ENCODE measurements around the gene ZNF273. TPM values are rescaled to one million over a fixed set of nuclear protein-coding genes. Genes with fewer than 3 reads are reported as not detected.
"Not testable (repeated sequence)": the region's sequence is repeated elsewhere in the genome, so short reads cannot be mapped to it uniquely, and the experiment has no call there.

Gene ZNF273
- total RNA-seq, 1 donor from 2014 or later = 15.4 TPM

GRCh38 chr7:64888901-64889685, 14.0 kb upstream of the ZNF273 start:
- peak; percentile 6 for DNase-seq (ENCODE audit: low spot score)

GRCh38 chr7:64889686-64890162, 13.3 kb upstream of the ZNF273 start:
- DNase-seq (ENCODE audit: low spot score) = no peak

GRCh38 chr7:64890273-64890672, 12.8 kb upstream of the ZNF273 start:
- not testable (repeated sequence) for DNase-seq (ENCODE audit: low spot score)

- no peak for DNase-seq (ENCODE audit: low spot score)
These were observed 12.2 kb upstream of the ZNF273 start for GRCh38 chr7:64890761-64891362.

DNA sequence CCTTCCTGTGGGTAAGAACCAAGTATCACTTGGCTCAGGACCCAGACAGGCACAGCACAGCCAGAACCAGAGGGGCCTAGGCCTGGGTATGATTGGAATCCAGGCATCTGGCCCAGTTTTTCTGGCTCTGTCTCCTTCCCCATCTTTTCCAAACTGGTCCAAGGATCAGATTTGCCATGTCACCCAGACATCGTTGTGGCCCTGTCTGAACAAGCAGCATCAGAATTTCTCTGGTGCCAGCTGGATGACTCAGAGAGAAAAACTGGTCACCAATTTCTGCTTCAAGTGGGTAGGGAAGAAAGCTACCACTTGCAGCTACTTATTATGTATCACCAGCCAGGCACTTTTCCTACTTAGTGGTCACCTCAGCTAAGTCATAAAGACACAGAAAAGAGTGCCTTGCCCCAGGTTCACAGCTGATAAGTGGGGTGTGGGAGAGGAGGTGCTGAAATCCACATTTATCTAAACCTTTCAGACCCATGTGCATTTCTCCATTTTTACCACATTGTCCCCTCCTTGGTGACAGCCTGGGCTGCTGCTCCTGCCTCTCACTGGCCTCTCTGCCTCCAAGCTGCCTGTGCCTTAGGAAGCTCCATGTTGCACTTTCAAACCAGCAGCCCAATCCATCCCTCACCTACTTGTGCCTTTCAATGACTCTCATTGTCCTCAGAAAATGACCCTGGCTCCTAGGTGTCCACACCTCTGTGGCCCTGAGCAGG, 11.6 kb upstream of the ZNF273 start:
- not testable (repeated sequence) for DNase-seq (ENCODE audit: low spot score)

DNA sequence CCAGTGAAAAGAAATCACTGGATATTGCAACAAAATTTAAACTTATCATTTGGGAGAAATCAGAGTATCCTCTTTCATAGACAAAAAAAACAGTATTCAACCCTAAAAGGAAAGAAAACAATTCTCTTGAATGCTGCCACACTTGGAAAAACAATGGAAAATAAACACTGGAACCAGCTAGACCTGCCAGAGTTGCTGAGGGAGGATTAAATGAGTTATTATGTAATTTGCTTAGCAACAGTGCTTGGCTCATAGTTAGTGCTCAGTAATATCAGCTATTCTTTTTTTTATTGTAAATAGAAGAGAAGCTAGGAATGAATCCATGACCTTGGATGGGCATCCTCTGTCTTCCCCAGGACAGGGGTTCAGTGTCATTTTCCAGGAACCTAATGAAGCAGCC, 11.0 kb upstream of the ZNF273 start:
- DNase-seq (ENCODE audit: low spot score) = no peak

DNA sequence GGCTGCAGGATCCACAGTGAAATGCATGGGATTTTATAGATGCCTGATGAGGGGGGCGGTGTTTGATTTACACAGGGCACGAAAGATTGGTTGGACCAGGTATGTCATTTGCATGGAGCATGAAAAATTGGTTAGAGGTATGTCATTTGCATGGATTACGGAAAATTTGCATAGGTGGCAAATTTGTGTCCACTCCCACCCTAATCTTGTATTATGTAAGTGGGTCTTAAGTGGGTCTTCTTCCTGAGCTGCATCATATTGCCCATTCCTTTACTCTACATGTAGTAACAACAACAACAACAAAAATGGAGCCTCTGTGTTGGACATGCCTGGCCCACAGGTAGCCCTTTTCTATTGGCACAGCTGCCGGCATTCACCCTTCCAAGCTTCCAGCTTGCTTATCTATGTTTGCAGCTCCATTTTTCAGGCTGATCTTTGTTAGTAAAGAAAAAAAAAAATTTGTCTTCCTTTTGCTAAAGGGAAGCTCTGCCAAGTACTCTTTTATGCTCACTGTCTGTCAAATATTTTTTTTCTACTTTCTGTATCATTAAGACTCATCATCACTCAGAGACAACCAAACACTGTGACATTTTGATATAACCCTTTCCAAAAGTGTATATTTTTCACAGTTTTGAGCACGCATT, 10.3 kb upstream of the ZNF273 start:
- no peak for DNase-seq (ENCODE audit: low spot score)

DNA sequence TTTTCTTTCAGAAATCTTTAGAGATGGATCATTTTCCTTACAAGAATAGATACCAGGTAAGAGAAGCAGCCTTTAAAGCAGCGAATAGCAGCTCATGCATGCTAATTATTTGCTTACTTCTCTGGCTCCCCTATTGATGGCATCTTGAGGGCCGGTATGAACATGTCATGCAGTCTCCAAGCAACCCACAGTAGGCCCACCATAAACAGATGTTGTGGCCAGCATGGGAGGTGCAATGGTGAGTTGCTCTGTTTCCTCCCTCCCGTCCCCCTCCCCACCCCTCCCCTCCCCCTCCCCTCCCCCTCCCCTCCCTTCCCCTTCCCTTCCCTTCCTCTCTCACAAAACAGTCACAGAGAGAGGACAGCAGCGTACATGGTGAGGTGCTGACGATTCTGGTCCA, 9.7 kb upstream of the ZNF273 start:
- no peak for DNase-seq (ENCODE audit: low spot score)

DNA sequence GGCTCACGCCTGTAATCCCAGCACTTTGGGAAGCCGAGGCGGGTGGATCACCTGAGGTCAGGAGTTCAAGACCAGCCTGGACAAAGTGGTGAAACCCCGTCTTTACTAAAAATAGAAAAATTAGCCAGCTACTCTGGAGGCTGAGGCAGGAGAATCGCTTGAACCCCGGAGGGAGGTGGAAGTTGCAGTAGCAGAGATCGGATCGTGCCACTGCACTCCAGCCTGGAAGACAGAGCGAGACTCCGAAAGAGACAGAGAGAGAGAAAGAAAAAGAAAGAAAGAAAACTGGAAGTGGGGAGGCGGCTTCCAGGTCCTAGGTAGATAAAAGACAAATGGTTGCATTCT, 640 bp upstream of the ZNF273 start:
- DNase-seq (ENCODE audit: low spot score) = not testable (repeated sequence)

DNA sequence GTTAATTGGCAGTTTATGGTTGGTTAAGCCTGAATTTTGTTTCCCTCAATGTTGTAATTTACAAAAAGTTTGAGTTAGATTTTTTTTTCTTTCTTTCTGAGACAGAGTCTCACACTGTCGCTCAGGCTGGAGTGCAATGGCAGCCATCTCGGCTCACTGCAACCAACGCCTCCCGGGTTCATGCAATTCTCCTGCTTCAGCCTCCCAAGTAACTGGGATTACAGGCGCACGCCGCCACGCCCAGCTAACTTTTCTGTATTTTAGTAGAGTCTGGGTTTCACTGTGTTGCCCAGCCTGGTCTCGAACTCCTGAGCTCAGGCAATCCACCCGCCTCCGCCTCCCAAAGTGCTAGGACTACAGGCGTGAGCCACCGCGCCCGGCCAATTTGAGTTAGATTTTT, 935 bp downstream of the ZNF273 start:
- DNase-seq (ENCODE audit: low spot score) = no peak

GRCh38 chr7:64905133-64905532, 2.1 kb downstream of the ZNF273 start:
- DNase-seq (ENCODE audit: low spot score) = no peak

DNA sequence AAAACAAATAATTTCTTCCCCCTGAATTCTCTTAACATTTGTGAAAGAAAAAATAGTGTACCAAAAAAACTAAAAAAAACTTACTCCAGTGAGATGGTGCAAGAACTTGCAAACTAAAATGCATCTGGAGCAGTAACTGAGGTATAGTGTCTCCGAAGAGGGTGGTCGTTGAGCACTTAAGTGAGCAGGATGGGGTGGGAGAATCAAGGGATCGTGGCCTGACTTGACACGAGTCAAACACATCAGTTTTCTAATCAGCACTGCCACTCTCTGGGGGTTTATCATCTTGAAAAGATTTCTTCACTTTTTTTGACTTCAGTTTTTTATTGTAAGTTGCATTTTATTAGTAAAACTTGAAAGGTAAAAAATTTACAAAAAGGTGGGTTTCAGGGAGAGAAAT, 2.5 kb downstream of the ZNF273 start:
- DNase-seq (ENCODE audit: low spot score) = no peak

GRCh38 chr7:64907641-64908326, 4.7 kb downstream of the ZNF273 start:
- DNase-seq (ENCODE audit: low spot score) = no peak

- DNase-seq (ENCODE audit: low spot score) = no peak
These were observed 5.3 kb downstream of the ZNF273 start for GRCh38 chr7:64908358-64908757.

DNA sequence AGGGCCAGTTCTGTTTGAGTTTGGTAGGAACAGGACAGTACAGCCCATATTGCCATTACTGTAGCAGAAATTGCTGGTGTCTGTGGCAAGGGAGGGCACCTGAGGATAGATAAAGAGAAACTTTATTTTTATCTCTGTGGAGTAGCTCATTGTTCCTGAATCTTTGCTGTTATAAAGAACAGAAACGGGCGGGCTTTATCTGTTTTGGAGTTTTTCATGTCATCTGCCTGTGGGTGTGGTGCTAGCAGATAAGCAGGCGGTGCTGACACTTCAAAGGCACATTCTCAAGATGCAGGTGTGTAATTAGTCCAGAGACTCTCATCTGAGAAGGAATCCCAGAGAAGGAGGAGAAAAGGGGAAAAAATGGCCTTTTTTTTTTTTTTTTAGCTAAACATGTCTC, 11.5 kb downstream of the ZNF273 start:
- DNase-seq (ENCODE audit: low spot score) = no peak

- DNase-seq (ENCODE audit: low spot score) = not testable (repeated sequence)
These were observed 12.2 kb downstream of the ZNF273 start for GRCh38 chr7:64915301-64915700.

GRCh38 chr7:64928252-64929187, 25.4 kb downstream of the ZNF273 start:
- not testable (repeated sequence) for DNase-seq (ENCODE audit: low spot score)

GRCh38 chr7:64934478-64934877, 31.4 kb downstream of the ZNF273 start:
- no peak for DNase-seq (ENCODE audit: low spot score)

- DNase-seq (ENCODE audit: low spot score) = no peak
These were observed 35.5 kb downstream of the ZNF273 start for GRCh38 chr7:64938540-64938939.

DNA sequence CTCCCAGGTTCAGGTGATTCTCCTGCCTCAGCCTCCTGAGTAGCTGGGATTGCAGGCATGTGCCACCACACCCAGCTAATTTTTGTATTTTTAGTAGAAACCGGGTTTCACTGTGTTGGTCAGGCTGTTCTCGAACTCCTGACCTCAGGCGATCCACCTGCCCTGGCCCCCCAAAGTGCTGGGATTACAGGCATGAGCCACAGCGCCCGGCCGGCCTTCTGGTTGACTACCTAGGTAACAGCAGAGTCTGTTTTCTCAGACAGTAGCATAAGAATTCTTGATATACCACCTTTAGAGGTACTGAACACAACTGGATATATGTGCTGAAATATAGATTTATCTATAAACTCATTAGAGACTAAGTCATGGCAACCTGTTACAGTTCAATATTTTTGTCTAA, 36.9 kb downstream of the ZNF273 start:
- not testable (repeated sequence) for DNase-seq (ENCODE audit: low spot score)

Data from umbilical cord (tissue), 2 donors.